HCT116 (cell line): ENCODE results near the gene KCNJ8. TPM values are rescaled to one million over a fixed set of nuclear protein-coding genes. Genes with fewer than 3 reads are reported as not detected.

Experiments
- ATAC-seq: fragments of 200-7000 bp; cut with Tn5 transposase; 2 replicates; pipeline ENCODE4 v1.9.1; 2020; ENCODE audit warnings: mild to moderate bottlenecking, moderate library complexity
- BruUV-seq: library from RNA; stranded (reverse); fragments of 400-500 nt; replicated peaks from 2 replicates; lab custom pipeline; 2021; lab: Mats Ljungman, UMichigan
- CTCF ChIA-PET: fragments of 300-600 bp; sonication (Branson Sonifier 250); formaldehyde crosslinking; loops from one replicate; lab custom pipeline; 2021; ENCODE audit warnings: antibody characterized with exemption; lab: Charles Lee
- POLR2A ChIA-PET: fragments of 300-600, 350-600 bp; sonication (Branson Sonifier 250); formaldehyde crosslinking; loops from one replicate; lab custom pipeline; 2021; ENCODE audit warnings: antibody characterized with exemption; lab: Charles Lee
- RAD21 ChIA-PET, 2 experiments: fragments of 300-600 bp; sonication (Branson Sonifier 250); formaldehyde crosslinking; loops; one replicate each; lab custom pipeline; 2023; ENCODE audit warnings: low total read pairs in 2 of 2; ENCODE audit not compliant: uncharacterized antibody in 2 of 2, unreplicated experiment in 2 of 2, low non-redundant PET in 1 of 2; lab: Charles Lee
- DNase-seq: peaks from one replicate; pipeline ENCODE4 v3.0.0-alpha.2; 2010; ENCODE audit warnings: low read depth, low spot score
- H2AFZ ChIP-seq: fragments of 200-600 bp; shearing (Covaris generic), sonication (generic); 2 replicates; pipeline ENCODE4 v1.6.1; 2017; ENCODE audit warnings: low read depth, mixed run types, mixed read lengths, antibody characterized with exemption, low read length; ENCODE audit not compliant: poor library complexity, severe bottlenecking
- H3K27ac ChIP-seq: 2 replicates; pipeline ENCODE4 v1.5.1; 2012; ENCODE audit warnings: low read depth, low read length
- H3K27me3 ChIP-seq: fragments of 200-600 bp; sonication (generic); 2 replicates; pipeline ENCODE4 v1.6.1; 2016; ENCODE audit warnings: mixed run types, low read length, mixed read lengths; ENCODE audit not compliant: insufficient read depth
- H3K36me3 ChIP-seq, 2 experiments: fragments of 200-500 bp in 1 of 2; fragments of 200-600 bp in 1 of 2; sonication (Bioruptor generic) in 1 of 2; sonication (generic) in 1 of 2; 2 replicates each; pipeline versions ENCODE4 v1.5.1 to v1.6.1; 2014 to 2016; ENCODE audit warnings: low read length in 2 of 2, inconsistent platforms in 1 of 2, mixed read lengths in 1 of 2, mixed run types in 1 of 2; ENCODE audit not compliant: insufficient read depth in 2 of 2, control insufficient read depth in 1 of 2
- H3K4me1 ChIP-seq, 2 experiments: fragments of 200-600 bp in 1 of 2; sonication (generic) in 1 of 2; 2 replicates each; pipeline versions ENCODE4 v1.5.1 to v1.6.1; 2012 to 2017; ENCODE audit warnings: low read length in 2 of 2, inconsistent platforms in 1 of 2, mild to moderate bottlenecking in 1 of 2, mixed read lengths in 1 of 2, mixed run types in 1 of 2, moderate library complexity in 1 of 2; ENCODE audit not compliant: insufficient read depth in 2 of 2, control insufficient read depth in 1 of 2
- H3K4me2 ChIP-seq: fragments of 200-600 bp; sonication (generic); 2 replicates; pipeline ENCODE4 v1.6.1; 2017; ENCODE audit warnings: mixed run types, low read length, mixed read lengths
- H3K4me3 ChIP-seq, 2 experiments: fragments of 200-600 bp in 1 of 2; sonication (generic) in 1 of 2; replicated peaks in 1 of 2; 2 replicates each; pipeline ENCODE4 v1.5.1; 2011 to 2016; ENCODE audit warnings: low read length in 2 of 2, control low read depth in 1 of 2, low read depth in 1 of 2, mild to moderate bottlenecking in 1 of 2, mixed read lengths in 1 of 2, mixed run types in 1 of 2
- H3K79me2 ChIP-seq: fragments of 200-600 bp; sonication (generic); 2 replicates; pipeline ENCODE4 v1.6.1; 2017; ENCODE audit warnings: mild to moderate bottlenecking, mixed run types, low read length, moderate library complexity, mixed read lengths; ENCODE audit not compliant: insufficient read depth
- H3K9ac ChIP-seq: fragments of 200-600 bp; sonication (generic); 2 replicates; pipeline ENCODE4 v1.6.1; 2016; ENCODE audit warnings: low read length, mixed read lengths
- H3K9me2 ChIP-seq: fragments of 200-600 bp; sonication (generic), shearing (Covaris generic); 2 replicates; pipeline ENCODE4 v1.6.1; 2017; ENCODE audit warnings: mixed run types, mild to moderate bottlenecking, moderate library complexity; ENCODE audit not compliant: insufficient read depth
- H3K9me3 ChIP-seq, 2 experiments: fragments of 200-500 bp in 1 of 2; fragments of 200-600 bp in 1 of 2; sonication (Bioruptor generic) in 1 of 2; sonication (generic) in 1 of 2; 2 replicates each; pipeline ENCODE4 v1.6.1; 2014 to 2017; ENCODE audit warnings: low read length in 2 of 2, mixed read lengths in 2 of 2, inconsistent platforms in 1 of 2, low read depth in 1 of 2, mild to moderate bottlenecking in 1 of 2, mixed run types in 1 of 2, moderate library complexity in 1 of 2; ENCODE audit not compliant: control insufficient read depth in 1 of 2, insufficient read depth in 1 of 2
- H4K20me1 ChIP-seq: fragments of 200-600 bp; sonication (generic), shearing (Covaris generic); 2 replicates; pipeline ENCODE4 v1.6.1; 2017; ENCODE audit warnings: mixed run types, mild to moderate bottlenecking, moderate library complexity; ENCODE audit not compliant: insufficient read depth
- CEBPB ChIP-seq: IDR thresholded peaks from 2 replicates; pipeline ENCODE4 v1.6.1; 2012; ENCODE audit warnings: low read depth
- EZH2 ChIP-seq: fragments of 200-600 bp; sonication (generic); IDR thresholded peaks from 2 replicates; pipeline ENCODE4 v1.6.1; 2017; ENCODE audit warnings: antibody characterized with exemption, mixed run types
- POLR2A ChIP-seq: IDR thresholded peaks from 2 replicates; pipeline ENCODE4 v1.7.0; 2011; ENCODE audit warnings: borderline replicate concordance; ENCODE audit not compliant: insufficient read depth, insufficient read length; ENCODE audit errors: extremely low read depth
- SP1 ChIP-seq: IDR thresholded peaks from 2 replicates; pipeline ENCODE4 v1.6.1; 2012; ENCODE audit warnings: low read depth
- SRF ChIP-seq: IDR thresholded peaks from 2 replicates; pipeline ENCODE4 v1.6.1; 2012; ENCODE audit warnings: low read depth
- ZFX ChIP-seq: fragments of 450-650 bp; IDR thresholded peaks from 2 replicates; pipeline ENCODE4 v1.6.1; 2017
- ZNF274 ChIP-seq: fragments of 200-500 bp; sonication (Bioruptor generic); IDR thresholded peaks from 2 replicates; pipeline ENCODE4 v1.6.1; 2014; ENCODE audit warnings: mild to moderate bottlenecking, low read depth, low read length, inconsistent platforms
- intact Hi-C: fragments of 100-400 bp; cut with micrococcal nuclease; formaldehyde crosslinking; loops from 2 replicates; pipeline ENCODE4 v1.10.0; 2022
- total RNA-seq: library from RNA; stranded (reverse); gene quantifications from one replicate; pipeline ENCODE4 v1.2.1, GENCODE V29; 2021; ENCODE audit not compliant: unreplicated experiment
- TF ChIP-seq, protein P1 (sequence below): IDR thresholded peaks from 2 replicates; pipeline ENCODE4 v1.6.1; 2011; ENCODE audit warnings: mild to moderate bottlenecking, low read length, moderate library complexity; ENCODE audit not compliant: insufficient replicate concordance; ENCODE audit errors: extremely low read depth
- TF ChIP-seq, protein P2 (sequence below): IDR thresholded peaks from 2 replicates; pipeline ENCODE4 v1.6.1; 2012; ENCODE audit warnings: low read depth

The KCNJ8 gene
- total RNA-seq, 1 experiment from 2014 or later: 0.17 TPM

DNA sequence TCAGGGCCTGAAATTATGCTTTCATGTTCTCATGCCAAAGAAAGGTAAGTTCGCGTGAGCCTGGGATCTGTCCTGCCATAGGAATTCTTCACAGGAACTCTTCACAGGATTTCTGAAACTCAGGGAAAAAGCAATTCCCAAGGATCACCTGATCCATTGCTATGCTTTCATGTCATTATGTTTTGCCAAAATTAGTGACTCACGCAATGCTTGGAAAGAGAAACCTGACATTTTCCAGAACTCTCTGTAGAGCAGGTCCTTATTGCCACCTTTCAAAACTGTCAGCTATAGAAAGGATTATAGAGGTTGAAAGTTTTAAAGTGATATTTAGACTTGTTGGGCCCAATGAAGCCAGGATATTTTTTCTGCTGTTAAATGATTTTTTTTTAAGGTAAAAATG is 6.3 kb upstream of the KCNJ8 start (continued):
- TF ChIP-seq, protein P1, sequence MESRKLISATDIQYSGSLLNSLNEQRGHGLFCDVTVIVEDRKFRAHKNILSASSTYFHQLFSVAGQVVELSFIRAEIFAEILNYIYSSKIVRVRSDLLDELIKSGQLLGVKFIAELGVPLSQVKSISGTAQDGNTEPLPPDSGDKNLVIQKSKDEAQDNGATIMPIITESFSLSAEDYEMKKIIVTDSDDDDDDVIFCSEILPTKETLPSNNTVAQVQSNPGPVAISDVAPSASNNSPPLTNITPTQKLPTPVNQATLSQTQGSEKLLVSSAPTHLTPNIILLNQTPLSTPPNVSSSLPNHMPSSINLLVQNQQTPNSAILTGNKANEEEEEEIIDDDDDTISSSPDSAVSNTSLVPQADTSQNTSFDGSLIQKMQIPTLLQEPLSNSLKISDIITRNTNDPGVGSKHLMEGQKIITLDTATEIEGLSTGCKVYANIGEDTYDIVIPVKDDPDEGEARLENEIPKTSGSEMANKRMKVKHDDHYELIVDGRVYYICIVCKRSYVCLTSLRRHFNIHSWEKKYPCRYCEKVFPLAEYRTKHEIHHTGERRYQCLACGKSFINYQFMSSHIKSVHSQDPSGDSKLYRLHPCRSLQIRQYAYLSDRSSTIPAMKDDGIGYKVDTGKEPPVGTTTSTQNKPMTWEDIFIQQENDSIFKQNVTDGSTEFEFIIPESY: no peak

DNA sequence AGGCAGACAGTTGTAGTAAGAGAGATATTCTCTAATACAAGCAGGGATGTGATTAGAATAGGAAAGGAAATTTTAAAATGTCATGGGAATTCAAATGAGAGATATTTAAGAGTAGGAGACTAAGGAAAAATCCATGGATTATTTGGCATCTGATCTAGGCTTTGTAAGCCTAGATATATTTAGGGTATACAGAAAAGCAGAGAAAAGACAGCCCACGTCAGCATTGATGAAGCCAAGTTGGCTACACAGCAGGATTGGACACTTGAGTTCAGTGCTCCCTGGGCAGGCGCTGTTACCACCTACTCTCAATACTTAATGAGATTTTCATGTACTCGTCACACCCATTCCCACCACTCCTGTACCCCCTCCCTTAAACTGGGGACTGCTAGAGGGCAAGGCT is 1.7 kb upstream of the KCNJ8 start:
- ChIA-PET CTCF (no interaction called here), RAD21 (no interaction called here), POLR2A (no interaction called here)
- BruUV-seq: no TSS peak
- no peaks in the 10 kb centered on the region for H3K9me3 ChIP-seq
- H3K36me3 ChIP-seq: no peaks in the 10 kb centered on the region
- no peaks in the 10 kb centered on the region for H3K9me2 ChIP-seq
- ATAC-seq (no peak), DNase-seq (no peak)
- no peak overlapping the region for H3K4me3 ChIP-seq
- H4K20me1 ChIP-seq: no peaks in the 10 kb centered on the region
- no peaks in the 10 kb centered on the region for H3K4me1 ChIP-seq
- H3K9ac ChIP-seq: no peak overlapping the region
- H2AFZ ChIP-seq: no peak overlapping the region
- no peak for TF ChIP-seq ZFX
- no peak for TF ChIP-seq SRF
- no peak for TF ChIP-seq POLR2A
- no peak for TF ChIP-seq ZNF274
- TF ChIP-seq SP1: no peak
- no peak for TF ChIP-seq CEBPB
- TF ChIP-seq EZH2: no peak
- TF ChIP-seq, protein P2, sequence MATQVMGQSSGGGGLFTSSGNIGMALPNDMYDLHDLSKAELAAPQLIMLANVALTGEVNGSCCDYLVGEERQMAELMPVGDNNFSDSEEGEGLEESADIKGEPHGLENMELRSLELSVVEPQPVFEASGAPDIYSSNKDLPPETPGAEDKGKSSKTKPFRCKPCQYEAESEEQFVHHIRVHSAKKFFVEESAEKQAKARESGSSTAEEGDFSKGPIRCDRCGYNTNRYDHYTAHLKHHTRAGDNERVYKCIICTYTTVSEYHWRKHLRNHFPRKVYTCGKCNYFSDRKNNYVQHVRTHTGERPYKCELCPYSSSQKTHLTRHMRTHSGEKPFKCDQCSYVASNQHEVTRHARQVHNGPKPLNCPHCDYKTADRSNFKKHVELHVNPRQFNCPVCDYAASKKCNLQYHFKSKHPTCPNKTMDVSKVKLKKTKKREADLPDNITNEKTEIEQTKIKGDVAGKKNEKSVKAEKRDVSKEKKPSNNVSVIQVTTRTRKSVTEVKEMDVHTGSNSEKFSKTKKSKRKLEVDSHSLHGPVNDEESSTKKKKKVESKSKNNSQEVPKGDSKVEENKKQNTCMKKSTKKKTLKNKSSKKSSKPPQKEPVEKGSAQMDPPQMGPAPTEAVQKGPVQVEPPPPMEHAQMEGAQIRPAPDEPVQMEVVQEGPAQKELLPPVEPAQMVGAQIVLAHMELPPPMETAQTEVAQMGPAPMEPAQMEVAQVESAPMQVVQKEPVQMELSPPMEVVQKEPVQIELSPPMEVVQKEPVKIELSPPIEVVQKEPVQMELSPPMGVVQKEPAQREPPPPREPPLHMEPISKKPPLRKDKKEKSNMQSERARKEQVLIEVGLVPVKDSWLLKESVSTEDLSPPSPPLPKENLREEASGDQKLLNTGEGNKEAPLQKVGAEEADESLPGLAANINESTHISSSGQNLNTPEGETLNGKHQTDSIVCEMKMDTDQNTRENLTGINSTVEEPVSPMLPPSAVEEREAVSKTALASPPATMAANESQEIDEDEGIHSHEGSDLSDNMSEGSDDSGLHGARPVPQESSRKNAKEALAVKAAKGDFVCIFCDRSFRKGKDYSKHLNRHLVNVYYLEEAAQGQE: no peak
- H3K4me2 ChIP-seq: no peak overlapping the region
- intact Hi-C loops: no loop called here
- H3K27ac ChIP-seq: no peak overlapping the region
- H3K79me2 ChIP-seq: no peaks in the 10 kb centered on the region
- no peaks in the 10 kb centered on the region for H3K27me3 ChIP-seq
